ENCODE measurements around the gene DRD4. TPM values are rescaled to one million over a fixed set of nuclear protein-coding genes. Genes with fewer than 3 reads are reported as not detected.

Gene DRD4
- total and polyA plus RNA-seq, 10 of the 15 experiments (the other 5 are each of a cell fraction or from before 2014, with no cell fraction given): not detected

DNA sequence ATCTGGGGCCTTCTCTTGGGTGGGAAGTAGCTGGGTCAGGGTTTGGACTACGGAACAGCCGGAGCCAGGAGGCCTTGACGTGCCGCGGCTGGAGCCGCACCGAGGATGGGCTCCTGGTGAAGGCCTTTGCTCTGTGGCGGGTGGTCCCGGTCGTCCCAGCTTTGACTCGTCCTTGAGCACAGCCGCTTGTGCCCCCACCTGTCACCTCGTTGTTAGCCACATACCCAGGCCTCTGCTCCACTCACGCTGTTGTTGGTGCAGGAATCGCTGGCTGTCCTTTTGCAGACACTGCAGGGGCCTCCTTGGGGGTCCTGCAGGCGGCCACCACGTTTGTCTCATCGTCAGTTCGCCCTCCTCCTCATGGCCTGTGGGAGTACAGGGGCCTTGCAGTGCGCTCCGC, 43.7 kb upstream of the DRD4 start (continued):
- TF ChIP-seq ZBTB33 (IDR thresholded peaks at IDR 0.05) (no peak), MTA2 (IDR thresholded peaks at IDR 0.05; ENCODE audit: low read depth) (no peak), MXI1 (IDR thresholded peaks at IDR 0.05; ENCODE audit: low read depth, low read length) (no peak), ZNF217 (IDR thresholded peaks at IDR 0.05) (no peak)
- TF ChIP-seq, protein P1, sequence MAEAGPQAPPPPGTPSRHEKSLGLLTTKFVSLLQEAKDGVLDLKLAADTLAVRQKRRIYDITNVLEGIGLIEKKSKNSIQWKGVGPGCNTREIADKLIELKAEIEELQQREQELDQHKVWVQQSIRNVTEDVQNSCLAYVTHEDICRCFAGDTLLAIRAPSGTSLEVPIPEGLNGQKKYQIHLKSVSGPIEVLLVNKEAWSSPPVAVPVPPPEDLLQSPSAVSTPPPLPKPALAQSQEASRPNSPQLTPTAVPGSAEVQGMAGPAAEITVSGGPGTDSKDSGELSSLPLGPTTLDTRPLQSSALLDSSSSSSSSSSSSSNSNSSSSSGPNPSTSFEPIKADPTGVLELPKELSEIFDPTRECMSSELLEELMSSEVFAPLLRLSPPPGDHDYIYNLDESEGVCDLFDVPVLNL (IDR thresholded peaks at IDR 0.05; ENCODE audit: low read depth, low read length): no peak

DNA sequence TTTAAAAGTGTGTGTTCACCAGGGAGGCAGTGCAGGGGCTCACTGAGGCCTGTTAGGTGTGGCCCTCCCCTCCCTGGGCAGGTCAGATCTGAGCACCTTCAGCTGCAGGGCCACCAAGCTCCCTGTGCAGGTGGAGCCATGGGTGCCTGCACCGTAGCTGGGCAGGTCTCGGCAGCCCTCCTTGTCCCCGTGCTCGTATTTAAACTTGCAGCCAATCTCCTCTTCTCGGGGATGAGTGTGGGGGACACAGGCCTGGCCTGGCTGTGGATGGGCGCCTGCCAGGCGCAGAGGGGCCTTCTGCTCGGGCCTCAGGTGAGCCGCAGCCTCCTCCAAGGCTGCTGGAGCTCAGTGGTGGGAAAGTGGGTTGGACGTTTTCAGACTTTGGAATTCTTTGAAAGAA, 41.7 kb upstream of the DRD4 start:
- BruUV-seq (replicated peaks): no TSS peak
- Histone ChIP-seq H3K36me3 (ENCODE audit: control insufficient read depth in 2 of 2, insufficient read depth in 2 of 2, low read length in 1 of 2) (peaks cover 26 to 49% of the 10 kb centered on the region in 2 experiments; a peak in 3 of 4 replicates), H3K4me2 (ENCODE audit: control insufficient read depth, insufficient read depth) (no peak overlapping the region), H2AFZ (ENCODE audit: control insufficient read depth, low read depth, low read length) (no peak overlapping the region), H3K27ac (ENCODE audit: control insufficient read depth, insufficient read depth) (no peak overlapping the region), H4K20me1 (ENCODE audit: control insufficient read depth, insufficient read depth) (no peaks in the 10 kb centered on the region), H3K4me3 (no peak overlapping the region), H3K27me3 (replicated peaks in 1 of 2; ENCODE audit: control insufficient read depth in 2 of 2, insufficient read depth in 2 of 2, low read length in 1 of 2) (no peaks in the 10 kb centered on the region), H3K9ac (ENCODE audit: control insufficient read depth, insufficient read depth, low read length) (no peak overlapping the region), H3K9me3 (replicated peaks; ENCODE audit: control insufficient read depth, insufficient read depth, low read length) (no peaks in the 10 kb centered on the region), H3K4me1 (ENCODE audit: control insufficient read depth, insufficient read depth, low read length) (no peaks in the 10 kb centered on the region), H3K79me2 (ENCODE audit: control insufficient read depth, insufficient read depth, low read length) (no peaks in the 10 kb centered on the region)
- FAIRE-seq (no peak), DNase-seq (ENCODE audit: low read depth, low spot score) (no peak), ATAC-seq (no peak)
- intact Hi-C loops (cut with micrococcal nuclease; ENCODE audit: unreplicated experiment) (no loop called here), in situ Hi-C loops (cut with MboI) (no loop called here)
- ChIA-PET SMC1A (ENCODE audit: uncharacterized antibody, unreplicated experiment) (no interaction called here), POLR2A (no interaction called here), RAD21 (ENCODE audit: unreplicated experiment) (no interaction called here), CTCF (no interaction called here)
- TF ChIP-seq E4F1 (IDR thresholded peaks at IDR 0.05; ENCODE audit: borderline replicate concordance, partially characterized antibody) (no peak), GATAD2B (conservative IDR thresholded peaks at IDR 0.05; ENCODE audit: low read depth) (no peak), POLR2A (IDR thresholded peaks at IDR 0.05; ENCODE audit: low read depth, low read length) (0 out of 2 replicates have a peak, but pooled peaks have one; percentile 21), ZBED1 (IDR thresholded peaks at IDR 0.05; ENCODE audit: borderline replicate concordance) (no peak), SMAD5 (IDR thresholded peaks at IDR 0.05; ENCODE audit: low read depth) (no peak), POLR2AphosphoS5 (IDR thresholded peaks at IDR 0.05; ENCODE audit: low read length) (no peak), ZNF217 (IDR thresholded peaks at IDR 0.05) (no peak), PAX5 (IDR thresholded peaks at IDR 0.05; ENCODE audit: borderline replicate concordance, low read depth, low read length) (no peak)
- WGBS (ENCODE audit: insufficient coverage, insufficient replicate concordance, low lambda C conversion rate, missing lambda C conversion rate): 84% methylated on average over 10 of the region's 10 CpGs
